Measurements from ENCODE around the gene PTCH1.

The PTCH1 gene

GRCh38 chr9:95516734-95517558 lies at the start of gene PTCH1:
TSS of gene PTCH1 (minus strand) at chr9:95516971.
- peak; percentile 13 for DNase-seq

DNA sequence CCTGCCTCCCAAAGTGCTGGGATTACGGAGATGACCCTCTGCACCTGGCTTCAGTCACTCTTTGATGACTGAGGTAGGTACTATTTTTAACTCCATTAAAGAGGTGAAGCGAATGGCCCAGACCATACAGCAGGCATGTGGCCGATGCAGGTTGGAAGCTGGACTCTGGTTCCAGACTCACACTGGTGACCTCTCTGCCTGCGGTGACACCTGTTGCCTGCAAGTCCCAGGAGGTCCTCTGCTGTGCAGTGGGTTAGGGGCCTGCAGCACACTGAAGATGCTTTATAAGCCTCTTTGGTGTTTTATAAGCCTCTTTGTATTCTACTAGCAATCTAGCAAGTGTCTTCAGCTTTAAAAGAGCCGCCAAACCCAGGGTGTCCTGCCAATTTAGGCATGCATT lies 49.2 kb upstream of the PTCH1 start:
- DNase-seq = no peak

GRCh38 chr9:95561913-95562312 lies 45.1 kb upstream of the PTCH1 start:
- DNase-seq = no peak

DNA sequence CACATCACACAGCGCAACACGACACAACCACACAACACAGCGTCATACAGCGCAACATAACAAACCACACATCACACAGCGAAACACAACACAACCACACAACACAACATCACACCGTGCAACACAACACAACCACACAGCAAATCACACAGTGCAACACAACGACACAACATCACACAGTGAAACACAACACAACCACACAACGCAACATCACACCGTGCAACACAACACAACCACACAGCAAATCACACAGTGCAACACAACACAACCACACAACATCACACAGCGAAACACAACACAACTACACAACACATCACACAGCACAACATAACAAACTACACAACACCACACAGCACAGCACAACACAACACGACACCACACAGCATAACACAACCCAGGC lies 40.4 kb upstream of the PTCH1 start:
- no peak for DNase-seq

GRCh38 chr9:95556521-95556920 lies 39.8 kb upstream of the PTCH1 start:
- DNase-seq = no peak

- no peak for DNase-seq
Measured at GRCh38 chr9:95552814-95553546, 36.2 kb upstream of the PTCH1 start.

DNA sequence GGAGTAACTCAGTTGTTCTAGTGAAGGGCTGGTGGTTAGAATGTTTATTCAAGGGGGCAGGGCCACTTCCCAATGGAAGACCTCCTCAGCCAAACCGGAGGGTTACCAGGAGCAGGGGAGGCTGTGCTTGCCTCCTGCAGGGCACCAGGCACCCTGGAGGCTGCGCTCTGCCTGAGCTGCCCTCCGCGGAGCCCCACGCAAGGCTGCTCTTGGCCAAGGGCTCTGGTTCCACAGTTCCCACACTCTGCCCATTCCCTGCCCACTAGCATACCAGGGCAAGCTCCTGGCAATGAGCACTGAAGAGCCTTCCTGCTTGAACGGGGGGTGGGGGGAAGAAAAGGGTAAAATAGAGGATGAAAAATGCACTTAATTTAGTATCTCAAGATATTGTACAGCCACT lies 35.5 kb upstream of the PTCH1 start:
- DNase-seq = no peak

DNA sequence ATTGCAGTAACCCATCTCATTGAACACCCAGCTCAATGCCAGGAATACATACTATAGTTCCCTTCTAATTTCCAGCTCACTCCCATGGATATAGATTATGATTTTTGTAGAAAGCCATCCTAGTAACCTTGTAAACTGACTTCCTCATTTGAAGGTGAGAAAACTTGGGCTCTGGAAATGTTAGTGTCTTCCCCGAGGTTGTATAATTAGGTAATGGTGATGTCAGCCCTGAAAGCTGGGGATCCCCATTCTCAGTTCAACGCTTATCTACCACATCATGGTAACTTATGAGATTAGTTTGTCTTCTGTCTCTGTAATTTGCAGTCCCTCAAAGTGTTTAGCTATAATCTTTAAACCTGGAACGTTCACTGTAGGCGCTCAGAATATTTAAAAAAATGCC lies 34.6 kb upstream of the PTCH1 start:
- no peak for DNase-seq

DNA sequence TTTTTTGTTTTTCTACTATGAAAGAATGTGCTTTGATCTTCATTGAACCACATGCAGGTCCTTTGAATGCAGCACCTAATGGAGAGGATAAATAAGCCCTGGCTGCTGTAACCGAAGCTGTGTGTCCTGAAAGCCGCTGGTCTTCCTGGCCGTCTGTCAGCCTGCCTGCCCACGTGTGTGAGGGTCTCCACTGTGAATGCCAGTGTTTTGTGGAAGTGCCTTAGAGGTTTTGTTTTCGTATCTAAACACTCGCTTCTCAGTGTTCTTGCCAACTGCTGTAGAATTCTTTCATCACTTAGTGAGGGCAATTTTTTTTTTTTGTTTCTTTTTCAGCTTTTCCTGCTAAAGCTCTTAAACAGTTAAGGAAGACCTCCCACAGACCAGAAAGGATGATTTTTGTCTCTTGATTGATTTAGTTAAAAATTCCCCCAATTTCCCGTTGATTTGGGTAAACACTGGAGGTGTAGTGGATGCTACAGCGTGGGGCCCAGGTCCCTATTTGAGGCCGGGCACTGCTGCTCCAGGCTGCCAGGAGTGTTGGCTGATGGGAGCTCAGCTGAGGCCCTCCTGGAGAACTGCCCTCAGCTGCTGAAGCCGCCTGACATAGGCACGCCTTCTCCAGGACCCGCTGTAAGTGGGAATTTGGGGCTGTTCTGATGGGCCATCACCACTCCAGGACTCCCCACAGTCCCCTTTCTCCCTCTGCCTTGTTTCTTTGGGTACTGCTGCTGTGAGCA lies 29.2 kb upstream of the PTCH1 start:
- no peak for DNase-seq

DNA sequence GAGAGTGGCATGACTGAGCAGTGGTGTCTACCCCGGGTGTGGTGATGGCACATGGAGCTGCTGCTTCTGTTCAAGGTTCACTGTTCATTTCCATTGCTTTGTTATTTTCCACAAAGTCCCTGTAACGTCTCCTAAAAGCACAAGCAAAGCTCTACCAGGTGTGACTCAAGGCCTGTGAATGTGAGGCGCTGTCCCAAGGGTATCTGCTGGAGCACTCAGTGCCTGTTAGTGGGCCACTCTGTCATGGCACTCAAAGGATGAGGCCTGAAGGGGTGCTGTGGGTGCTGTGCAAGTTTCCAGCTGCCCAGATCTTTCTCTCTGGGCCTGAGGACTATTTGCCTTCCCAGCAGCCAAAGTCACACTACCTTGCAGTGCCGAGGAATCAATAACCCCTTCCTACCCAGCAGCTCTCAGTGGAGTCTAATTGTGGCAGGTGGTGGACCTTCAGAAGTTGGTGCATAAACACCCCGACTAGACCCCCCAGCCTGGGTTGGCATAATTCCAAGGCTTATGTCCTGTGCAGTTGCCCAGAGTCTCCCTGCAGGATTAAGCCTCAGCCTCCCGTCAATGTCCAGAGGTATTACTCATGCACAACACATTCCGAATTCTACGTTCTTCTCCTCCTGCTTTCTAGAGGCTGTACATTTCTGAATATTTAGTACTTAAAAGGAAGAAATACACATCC lies 17.4 kb upstream of the PTCH1 start:
- no peak for DNase-seq

GRCh38 chr9:95529910-95530309 lies 13.1 kb upstream of the PTCH1 start:
- DNase-seq = no peak

DNA sequence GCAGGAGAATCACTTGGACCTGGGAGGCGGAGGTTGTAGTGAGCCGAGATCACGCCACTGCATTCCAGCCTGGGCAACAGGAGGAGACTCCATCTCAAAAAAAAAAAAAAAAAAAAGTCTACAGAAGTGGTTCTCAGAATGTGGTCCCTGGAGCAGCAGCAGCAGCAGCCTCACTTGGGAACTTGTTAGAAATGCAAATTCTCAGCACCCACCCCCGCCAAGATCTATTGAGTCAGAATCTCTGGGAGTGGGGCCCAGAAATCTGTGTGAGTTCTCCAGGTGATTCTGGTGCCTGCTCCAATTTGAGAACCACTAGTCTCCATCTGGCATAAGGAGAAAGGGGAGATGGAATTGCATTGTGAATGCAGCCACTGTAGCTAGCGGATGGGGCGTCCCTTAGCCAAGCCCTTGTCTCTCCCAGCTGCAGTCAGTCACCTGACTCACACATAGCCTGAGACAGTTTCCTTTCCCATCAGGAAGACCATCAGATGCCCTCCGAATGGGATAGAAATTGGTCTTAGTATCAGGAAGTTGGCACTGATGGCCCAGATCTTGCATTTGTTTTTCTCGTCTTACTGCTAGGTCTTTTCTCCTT lies 12.2 kb upstream of the PTCH1 start:
- DNase-seq = no peak

DNA sequence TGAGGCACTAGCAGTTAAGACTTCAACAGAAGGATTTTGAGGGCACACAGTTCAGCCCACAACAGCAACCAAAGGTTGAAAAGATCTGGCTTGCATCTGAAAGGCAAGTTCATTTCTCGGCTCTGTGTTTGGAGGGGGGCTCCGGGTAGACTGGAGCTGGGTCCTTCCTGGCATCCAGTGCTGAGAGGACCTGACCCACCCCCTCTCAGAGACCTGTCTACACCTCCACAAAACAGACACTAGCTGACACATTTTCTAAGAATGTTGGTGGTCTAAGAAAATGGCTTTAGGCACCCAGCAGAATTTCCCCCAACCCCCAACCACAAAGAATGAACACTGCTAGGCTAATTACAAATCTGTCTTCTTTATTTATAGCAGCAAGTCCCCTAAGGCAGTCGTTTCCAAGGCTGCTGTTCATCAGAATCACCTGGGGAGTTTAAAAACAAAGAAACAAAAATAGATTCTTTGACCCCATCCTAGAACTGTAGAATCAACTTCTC lies 6.2 kb upstream of the PTCH1 start:
- DNase-seq = no peak

DNA sequence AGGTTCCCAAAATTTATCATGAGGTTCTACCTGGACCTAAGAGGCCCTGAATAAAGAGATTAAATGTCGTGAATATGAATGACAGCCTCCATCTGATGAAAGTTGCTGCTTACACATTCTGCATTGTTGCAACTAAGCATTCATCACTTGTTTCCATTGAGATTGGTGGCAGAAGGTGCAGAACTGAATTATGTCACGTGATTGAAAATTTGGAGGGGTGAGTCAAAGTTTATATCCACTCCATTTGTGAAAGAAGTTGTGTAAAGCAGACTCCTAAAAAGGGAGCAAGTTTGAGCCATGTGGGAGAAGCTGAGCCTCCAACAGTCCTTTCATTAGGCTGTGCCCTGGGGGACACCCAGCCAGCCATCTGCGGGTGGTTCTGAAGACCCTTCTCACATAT lies 4.9 kb upstream of the PTCH1 start:
- DNase-seq = no peak

DNA sequence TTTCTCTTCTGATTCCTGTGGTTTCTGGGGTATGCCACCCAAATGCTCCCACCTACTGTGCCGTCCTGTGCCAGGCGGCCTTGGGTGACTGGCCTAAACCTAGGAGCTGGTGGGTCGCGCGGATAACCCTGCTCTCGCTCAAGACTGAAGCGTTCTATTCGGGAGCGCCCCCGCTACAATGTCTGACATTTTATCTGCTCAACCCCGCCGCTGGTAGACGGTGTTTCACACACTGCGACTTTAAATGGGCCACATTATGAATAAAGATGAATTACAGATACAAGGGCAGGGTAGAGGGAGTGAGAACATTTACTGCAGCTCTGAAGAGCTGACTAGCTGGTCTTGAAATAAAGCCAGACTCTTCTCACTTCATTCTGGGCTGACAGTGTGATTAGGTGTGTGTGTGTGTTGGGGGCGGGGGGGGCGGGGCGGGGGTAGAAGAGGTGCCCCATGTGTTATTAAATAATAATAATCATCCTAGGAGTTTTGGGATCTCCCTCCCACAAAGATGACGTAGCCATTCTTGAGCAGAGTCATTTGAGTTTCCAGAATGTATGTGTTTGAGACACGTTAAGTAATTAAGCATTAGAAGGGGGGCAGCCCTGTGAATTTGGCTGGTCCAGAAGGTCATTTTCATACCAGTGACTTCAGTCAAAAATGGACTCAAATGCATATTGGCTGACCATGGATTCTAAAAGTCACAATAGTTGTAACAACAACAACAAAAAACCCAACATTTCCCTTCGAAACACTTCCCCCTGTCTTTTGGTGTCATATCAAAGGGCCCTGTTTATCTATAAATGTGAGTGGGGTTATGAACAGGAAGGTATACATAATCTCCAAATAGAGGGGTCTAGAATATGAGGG lies 1.0 kb upstream of the PTCH1 start:
- DNase-seq = no peak

DNA sequence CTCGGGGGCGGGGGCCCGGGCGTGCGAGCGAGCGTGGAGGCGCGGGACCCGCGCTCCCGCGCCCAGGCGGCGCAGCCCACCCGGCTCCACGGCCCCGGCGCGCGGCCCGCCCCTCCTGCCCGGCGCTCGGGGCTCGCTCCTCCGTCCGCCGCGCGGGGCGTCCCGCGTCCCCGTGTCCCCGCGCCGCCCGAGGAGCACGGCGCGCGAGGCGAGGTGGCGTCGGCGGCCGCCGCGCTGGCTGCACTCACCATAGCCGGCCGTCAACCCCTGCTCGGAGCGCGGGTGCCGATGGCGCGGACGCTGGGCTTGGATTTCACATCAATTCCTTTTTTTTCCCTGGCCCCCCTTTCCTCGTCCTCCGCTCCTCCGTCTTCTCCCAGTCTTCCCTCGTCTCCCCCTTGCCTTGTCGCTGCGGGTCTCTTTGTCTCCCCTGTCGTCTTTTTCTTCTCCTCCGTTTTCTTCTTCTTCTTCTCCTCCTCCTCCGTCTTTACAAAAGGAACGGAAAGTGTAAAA lies 494 bp downstream of the PTCH1 start:
- no peak for DNase-seq

GRCh38 chr9:95515272-95516113 lies 1.3 kb downstream of the PTCH1 start:
- peak; percentile 18 for DNase-seq

DNA sequence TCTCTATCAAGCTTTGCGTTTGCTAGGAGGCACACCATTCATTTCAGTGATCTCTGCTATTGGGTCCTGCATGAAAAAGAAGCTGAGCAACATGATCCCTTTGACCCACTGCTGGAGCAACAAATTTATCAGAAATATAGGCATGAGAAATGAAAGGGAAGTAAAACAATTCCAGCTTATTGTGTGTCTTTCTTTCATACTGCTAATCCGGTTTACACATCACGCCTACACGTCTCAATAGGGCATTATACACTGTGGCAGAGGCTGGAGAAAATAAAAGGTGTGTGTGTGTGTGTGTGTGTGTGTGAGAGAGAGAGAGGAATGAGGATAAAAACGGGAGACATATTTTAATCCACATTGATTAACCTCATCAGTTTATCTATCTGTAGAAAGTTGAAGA lies 2.4 kb downstream of the PTCH1 start:
- no peak for DNase-seq

DNA sequence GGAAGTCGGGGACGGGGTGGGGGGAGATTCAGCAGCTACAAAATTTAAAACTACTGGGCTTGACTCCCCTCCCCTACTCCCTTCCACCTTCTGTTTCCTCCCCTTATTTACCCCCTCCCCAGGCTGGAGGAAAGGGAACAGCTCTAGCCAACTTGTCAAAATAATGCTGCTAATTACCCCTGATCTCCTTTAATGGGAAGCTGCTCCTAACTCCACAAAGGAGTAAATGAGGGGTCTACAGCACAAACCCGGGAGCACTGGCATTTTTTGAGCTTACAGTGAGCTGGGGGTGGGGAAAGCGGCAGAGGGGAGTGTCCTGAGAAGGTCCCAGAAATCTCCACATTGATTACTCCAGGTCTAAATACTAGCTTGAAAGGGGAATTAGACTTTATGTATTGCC lies 3.1 kb downstream of the PTCH1 start:
- DNase-seq = no peak

DNA sequence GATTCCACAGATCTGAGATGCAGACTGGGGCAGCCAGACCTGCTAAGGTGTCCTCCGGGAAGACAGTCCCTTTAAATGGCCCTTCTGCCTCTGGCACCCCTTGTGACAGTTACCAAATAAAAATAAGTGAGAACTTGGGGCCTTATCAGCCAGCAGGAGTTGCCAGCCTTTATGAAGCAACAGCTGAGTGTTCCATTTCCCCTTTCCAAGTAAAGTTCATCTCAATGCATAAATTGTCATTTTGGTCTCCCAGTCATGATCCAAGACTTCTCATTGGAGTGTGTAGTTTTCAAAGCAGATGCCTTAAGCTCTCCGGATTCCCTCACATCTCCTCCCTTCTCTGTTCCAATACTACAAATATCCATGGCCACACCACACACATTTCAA lies 4.1 kb downstream of the PTCH1 start:
- no peak for DNase-seq
